K562 (cell line): ENCODE results near the gene EZH2. TPM values are rescaled to one million over a fixed set of nuclear protein-coding genes. Genes with fewer than 3 reads are reported as not detected.

Experiments used
- ARID3A ChIP-seq: IDR thresholded peaks from 2 replicates; pipeline ENCODE4 v1.6.1; 2012; ENCODE audit warnings: low read depth, low read length, improper control_type of control experiment, borderline replicate concordance
- ASH1L ChIP-seq: fragments of 450-650 bp; IDR thresholded peaks from 2 replicates; pipeline ENCODE4 v1.6.1; 2018; ENCODE audit warnings: borderline replicate concordance, mild to moderate bottlenecking, low read depth; ENCODE audit not compliant: partially characterized antibody
- ETS1 ChIP-seq: conservative IDR thresholded peaks from 2 replicates; pipeline ENCODE4 v1.6.1; 2011; ENCODE audit warnings: low read depth, mild to moderate bottlenecking, low read length; ENCODE audit not compliant: control insufficient read depth
- FOXK2 ChIP-seq, 2 experiments: fragments of 450-650 bp; IDR thresholded peaks in 1 of 2; conservative IDR thresholded peaks in 1 of 2; 2 replicates each; pipeline ENCODE4 v1.6.1; 2016; ENCODE audit warnings: low read depth in 2 of 2, mild to moderate bottlenecking in 1 of 2
- FOXP4 ChIP-seq: sonication (generic); formaldehyde crosslinking; IDR thresholded peaks from 2 replicates; pipeline ENCODE4 v1.8.0; 2022; ENCODE audit warnings: mild to moderate bottlenecking, missing genetic modification reagents, borderline replicate concordance
- IFI16 ChIP-seq: fragments of 250-450 bp; sonication (Bioruptor Pico); IDR thresholded peaks from 2 replicates; pipeline ENCODE4 v2.1.2; 2022; ENCODE audit warnings: mild to moderate bottlenecking, inconsistent platforms
- POLR2B ChIP-seq: fragments of 450-650 bp; IDR thresholded peaks from 2 replicates; pipeline ENCODE4 v1.6.1; 2018; ENCODE audit warnings: low read depth; ENCODE audit not compliant: partially characterized antibody
- RBM15 ChIP-seq: fragments of 200-400 bp; formaldehyde crosslinking; IDR thresholded peaks from 2 replicates; pipeline ENCODE4 v1.6.1; 2018; ENCODE audit warnings: mild to moderate bottlenecking, low read length, moderate library complexity; ENCODE audit not compliant: insufficient read depth
- RREB1 ChIP-seq: fragments of 250-450 bp; sonication (Bioruptor Pico); IDR thresholded peaks from 2 replicates; pipeline ENCODE4 v1.4.0; 2020
- SREBF1 ChIP-seq: fragments of 150-350 bp; IDR thresholded peaks from 2 replicates; pipeline ENCODE4 v1.6.1; 2014; ENCODE audit warnings: antibody characterized with exemption, low read depth, low read length, borderline replicate concordance
- STAG1 ChIP-seq: sonication (generic); formaldehyde crosslinking; IDR thresholded peaks from 2 replicates; pipeline ENCODE4 v1.5.0; 2020; ENCODE audit warnings: missing genetic modification reagents, borderline replicate concordance
- STAT5A ChIP-seq: IDR thresholded peaks from 2 replicates; pipeline ENCODE4 v1.6.1; 2012; ENCODE audit warnings: low read length, inconsistent platforms, borderline replicate concordance
- TFAP4 ChIP-seq: sonication (generic); formaldehyde crosslinking; IDR thresholded peaks from 2 replicates; pipeline ENCODE4 v1.8.0; 2022; ENCODE audit warnings: missing genetic modification reagents, mild to moderate bottlenecking, moderate library complexity, borderline replicate concordance
- TGIF2 ChIP-seq: sonication (generic); formaldehyde crosslinking; IDR thresholded peaks from 2 replicates; pipeline ENCODE4 v1.8.1; 2022; ENCODE audit warnings: mild to moderate bottlenecking, missing genetic modification reagents, moderate library complexity
- polyA plus RNA-seq, 8 experiments: library from polyadenylated mRNA; depleted of rRNA in 4 of 8; stranded (reverse) in 5 of 8; unstranded in 3 of 8; fragments of >200 nt; fragmentation: Nextera tagmentation in 2 of 8; fragmentation: Illumina TruSeq in 1 of 8; extraction: Ambion mirVana in 2 of 8; extraction: Trizol in 1 of 8; gene quantifications; 2 replicates each; pipeline versions ENCODE4 v1.2.1 to v1.2.3, GENCODE V29; 2011 to 2014; ENCODE audit warnings: inconsistent platforms in 1 of 8, missing spikeins in 1 of 8
- total RNA-seq, 7 experiments: library from RNA; depleted of rRNA in 6 of 7; stranded (reverse); fragments of >200 nt in 6 of 7; fragmentation: Illumina TruSeq in 2 of 7; extraction: Trizol in 2 of 7; gene quantifications; 2 replicates each; pipeline versions ENCODE4 v1.2.1 to v1.2.3, GENCODE V29; 2011 to 2021; ENCODE audit warnings: low replicate concordance in 1 of 7

EZH2 gene
- total and polyA plus RNA-seq, 9 of the 15 experiments (the other 6 are each of a cell fraction or from before 2014, with no cell fraction given): 48.7 to 175 (median 98.6) TPM

- no peak; the same call in 1 of the 2 replicates for TF ChIP-seq FOXP4
- no peak for TF ChIP-seq SREBF1
- no peak for TF ChIP-seq RBM15
- TF ChIP-seq TGIF2 (CRISPR knock-in tag): peak; percentile 97; the same call in 1 of the 2 replicates
- TF ChIP-seq ASH1L: peak; percentile 73
- no peak for TF ChIP-seq STAT5A
- TF ChIP-seq FOXK2 (conservative IDR thresholded peaks at IDR 0.05 in 1 of 2, IDR thresholded peaks at IDR 0.05 in 1 of 2; ENCODE audit: low read depth in 2 of 2): no peak
- TF ChIP-seq STAG1 (CRISPR knock-in tag): peak; percentile 19
- no peak for TF ChIP-seq IFI16 (CRISPR knock-in tag)
- peak; percentile 31 for TF ChIP-seq ETS1
- peak; percentile 84 for TF ChIP-seq POLR2B
- TF ChIP-seq ARID3A: no peak
- TF ChIP-seq TFAP4 (CRISPR knock-in tag): peak; percentile 90
- no peak for TF ChIP-seq RREB1 (CRISPR knock-in tag)
These were observed 370 bp upstream of the EZH2 start (continued) for GRCh38 chr7:148884299-148885022.
